ENCODE measurements around the gene R3HDM4.

GRCh38 chr19:954672-955494 lies 41.9 kb upstream of the R3HDM4 start:
- TF ChIP-seq ARNT (IDR thresholded peaks at IDR 0.05) = no peak
- no peak for TF ChIP-seq FOXK2 (IDR thresholded peaks at IDR 0.05)
- TF ChIP-seq ELF4 (IDR thresholded peaks at IDR 0.05) = no peak
- TF ChIP-seq HDGF (IDR thresholded peaks at IDR 0.05; ENCODE audit: borderline replicate concordance) = no peak
- no peak for TF ChIP-seq LEF1 (IDR thresholded peaks at IDR 0.05; ENCODE audit: borderline replicate concordance)

All from HEK293T (cell line).